HepG2 (cell line): ENCODE data around the gene RAB40A. TPM values are rescaled to one million over a fixed set of nuclear protein-coding genes. Genes with fewer than 3 reads are reported as not detected.

ENCODE experiments used
- ATAC-seq: fragments of 200-7000 bp; cut with Tn5 transposase; 3 replicates; pipeline ENCODE4 v1.9.1; 2020; ENCODE audit warnings: mild to moderate bottlenecking, moderate library complexity
- BruUV-seq: library from RNA; stranded (reverse); fragments of 400-500 nt; replicated peaks from 2 replicates; lab custom pipeline; 2021; lab: Mats Ljungman, UMichigan
- CTCF ChIA-PET: fragments of 300-600 bp; formaldehyde crosslinking; extraction: SDS; loops from one replicate; lab custom pipeline; 2021; ENCODE audit warnings: low total read pairs, inconsistent platforms, low intra/inter-chr PET ratio; lab: Yijun Ruan, JAX
- POLR2A ChIA-PET: fragments of 350-600 bp; sonication (Branson Sonifier 250); formaldehyde crosslinking; loops from one replicate; lab custom pipeline; 2020; ENCODE audit warnings: antibody characterized with exemption, inconsistent platforms; lab: Yijun Ruan, JAX
- DNase-seq: peaks from one replicate; pipeline ENCODE4 v3.0.0-alpha.2; 2015; ENCODE audit warnings: low spot score
- FAIRE-seq: peaks from 3 replicates; lab custom pipeline; 2011; peaks lifted over from hg19 to GRCh38; lab: Jason Lieb, UNC
- H2AFZ ChIP-seq: one replicate; pipeline ENCODE4 v1.6.1; 2011; ENCODE audit warnings: low read length, inconsistent platforms
- H3K27ac ChIP-seq: fragments of 300-600 bp; 3 replicates; pipeline ENCODE4 v1.8.0; 2011; ENCODE audit warnings: mixed run types, mild to moderate bottlenecking, mixed read lengths, low read length, inconsistent platforms; ENCODE audit not compliant: insufficient read depth; ENCODE audit errors: extremely low read length
- H3K27me3 ChIP-seq, 2 experiments: fragments of 200-600 bp in 1 of 2; 2 replicates in 1 of 2; 3 replicates in 1 of 2; pipeline versions ENCODE4 v1.6.0 to v1.8.0; 2011; ENCODE audit warnings: low read length in 2 of 2, mild to moderate bottlenecking in 2 of 2, moderate library complexity in 2 of 2, inconsistent platforms in 1 of 2; ENCODE audit not compliant: insufficient read depth in 2 of 2, control insufficient read depth in 1 of 2
- H3K36me3 ChIP-seq, 2 experiments: fragments of 200-600 bp in 1 of 2; replicated peaks in 1 of 2; 2 replicates in 1 of 2; 3 replicates in 1 of 2; pipeline versions ENCODE4 v1.5.1 to v1.8.0; 2011; ENCODE audit warnings: low read length in 2 of 2, inconsistent platforms in 1 of 2; ENCODE audit not compliant: insufficient read depth in 2 of 2, control insufficient read depth in 1 of 2
- H3K4me1 ChIP-seq: 2 replicates; pipeline ENCODE4 v1.5.1; 2012; ENCODE audit warnings: low read length, inconsistent platforms; ENCODE audit not compliant: insufficient read depth
- H3K4me2 ChIP-seq: 2 replicates; pipeline ENCODE4 v1.6.0; 2011; ENCODE audit warnings: low read depth, low read length, inconsistent platforms
- H3K4me3 ChIP-seq, 3 experiments: fragments of 200-600 bp in 1 of 3; sonication (generic), shearing (Covaris generic) in 1 of 3; replicated peaks in 1 of 3; 2 replicates each; pipeline ENCODE4 v1.5.1; 2011 to 2016; ENCODE audit warnings: low read length in 3 of 3, inconsistent platforms in 2 of 3, low read depth in 2 of 3, mild to moderate bottlenecking in 2 of 3, control low read depth in 1 of 3, mixed read lengths in 1 of 3; ENCODE audit not compliant: insufficient read depth in 1 of 3
- H3K79me2 ChIP-seq: one replicate; pipeline ENCODE4 v1.6.1; 2011; ENCODE audit warnings: low read length, inconsistent platforms; ENCODE audit not compliant: insufficient read depth
- H3K9ac ChIP-seq: 2 replicates; pipeline ENCODE4 v1.6.0; 2011; ENCODE audit warnings: mild to moderate bottlenecking, low read depth, low read length, inconsistent platforms; ENCODE audit not compliant: insufficient read depth
- H3K9me3 ChIP-seq: 2 replicates; pipeline ENCODE4 v1.5.1; 2012; ENCODE audit warnings: mild to moderate bottlenecking, low read length
- H4K20me1 ChIP-seq: 2 replicates; pipeline ENCODE4 v1.6.0; 2011; ENCODE audit warnings: inconsistent platforms, mild to moderate bottlenecking, low read length, moderate library complexity; ENCODE audit not compliant: insufficient read depth
- CEBPB ChIP-seq: IDR thresholded peaks from 2 replicates; pipeline ENCODE4 v1.6.1; 2011; ENCODE audit warnings: low read depth, low read length, improper control_type of control experiment, borderline replicate concordance
- FIP1L1 ChIP-seq: fragments of 200-400 bp; formaldehyde crosslinking; IDR thresholded peaks from 2 replicates; pipeline ENCODE4 v1.6.1; 2018; ENCODE audit warnings: low read depth, mild to moderate bottlenecking, low read length, moderate library complexity, borderline replicate concordance; ENCODE audit not compliant: insufficient read depth
- FOXA3 ChIP-seq: IDR thresholded peaks from 2 replicates; pipeline ENCODE4 v1.6.1; 2016; ENCODE audit warnings: missing genetic modification reagents, missing compliant biosample characterization
- GLI4 ChIP-seq: sonication (generic); formaldehyde crosslinking; IDR thresholded peaks from 2 replicates; pipeline ENCODE4 v1.5.1; 2020; ENCODE audit warnings: missing genetic modification reagents, mild to moderate bottlenecking, moderate library complexity, borderline replicate concordance
- JUN ChIP-seq: sonication (generic); formaldehyde crosslinking; IDR thresholded peaks from 2 replicates; pipeline ENCODE4 v1.4.0; 2020; ENCODE audit warnings: mild to moderate bottlenecking, missing genetic modification reagents
- KDM5B ChIP-seq: sonication (generic); formaldehyde crosslinking; IDR thresholded peaks from 2 replicates; pipeline ENCODE4 v1.4.0; 2020; ENCODE audit warnings: missing genetic modification reagents, mild to moderate bottlenecking, borderline replicate concordance
- KLF11 ChIP-seq: IDR thresholded peaks from 2 replicates; pipeline ENCODE4 v1.6.1; 2016; ENCODE audit warnings: missing compliant biosample characterization
- NFYB ChIP-seq: sonication (generic); formaldehyde crosslinking; IDR thresholded peaks from 2 replicates; pipeline ENCODE4 v1.4.0; 2020; ENCODE audit warnings: missing genetic modification reagents
- SCMH1 ChIP-seq: sonication (generic); formaldehyde crosslinking; IDR thresholded peaks from 2 replicates; pipeline ENCODE4 v1.9.0; 2021; ENCODE audit warnings: missing genetic modification reagents, mild to moderate bottlenecking, borderline replicate concordance
- U2AF2 ChIP-seq: fragments of 200-400 bp; formaldehyde crosslinking; IDR thresholded peaks from 2 replicates; pipeline ENCODE4 v1.6.1; 2017; ENCODE audit warnings: low read depth, mild to moderate bottlenecking, low read length
- YEATS2 ChIP-seq: sonication (generic); formaldehyde crosslinking; IDR thresholded peaks from 2 replicates; pipeline ENCODE4 v1.4.0; 2020; ENCODE audit warnings: missing genetic modification reagents, borderline replicate concordance
- ZBTB7B ChIP-seq: sonication (generic); formaldehyde crosslinking; IDR thresholded peaks from 2 replicates; pipeline ENCODE4 v1.4.0; 2020; ENCODE audit warnings: missing genetic modification reagents
- ZMYM3 ChIP-seq: sonication (generic); formaldehyde crosslinking; IDR thresholded peaks from 2 replicates; pipeline ENCODE4 v1.5.1; 2020; ENCODE audit warnings: mild to moderate bottlenecking, missing genetic modification reagents
- ZNF180 ChIP-seq: sonication (generic); formaldehyde crosslinking; IDR thresholded peaks from 2 replicates; pipeline ENCODE4 v1.4.0; 2020; ENCODE audit warnings: low read depth, missing genetic modification reagents, borderline replicate concordance
- ZNF281 ChIP-seq: sonication (generic); formaldehyde crosslinking; IDR thresholded peaks from 2 replicates; pipeline ENCODE4 v1.4.0; 2020; ENCODE audit warnings: missing genetic modification reagents, borderline replicate concordance
- ZNF326 ChIP-seq: sonication (generic); formaldehyde crosslinking; IDR thresholded peaks from 2 replicates; pipeline ENCODE4 v1.4.0; 2020; ENCODE audit warnings: missing genetic modification reagents, borderline replicate concordance
- ZNF367 ChIP-seq: sonication (generic); formaldehyde crosslinking; IDR thresholded peaks from 2 replicates; pipeline ENCODE4 v1.4.0; 2020; ENCODE audit warnings: missing genetic modification reagents, borderline replicate concordance
- ZNF468 ChIP-seq: sonication (generic); formaldehyde crosslinking; IDR thresholded peaks from 2 replicates; pipeline ENCODE4 v1.8.0; 2022; ENCODE audit warnings: mild to moderate bottlenecking, moderate library complexity, missing genetic modification reagents
- ZNF557 ChIP-seq: sonication (generic); formaldehyde crosslinking; IDR thresholded peaks from 2 replicates; pipeline ENCODE4 v1.4.0; 2020; ENCODE audit warnings: missing genetic modification reagents
- ZNF598 ChIP-seq: sonication (generic); formaldehyde crosslinking; IDR thresholded peaks from 2 replicates; pipeline ENCODE4 v1.5.1; 2020; ENCODE audit warnings: mild to moderate bottlenecking, missing genetic modification reagents, borderline replicate concordance
- WGBS: methylation state at CpG from one replicate; pipeline ENCODE4 v1.1.6; 2017; ENCODE audit warnings: low lambda C conversion rate; 5-methylcytosine and 5-hydroxymethylcytosine counted together
- in situ Hi-C: cut with HindIII; loops from 2 replicates; pipeline ENCODE4 v1.10.0; 2017; ENCODE audit warnings: low pct_unique_long_range_greater_than_20kb; ENCODE audit not compliant: extremely low pct_ligation_motif_present
- intact Hi-C: fragments of 100-400 bp; cut with micrococcal nuclease; formaldehyde crosslinking; loops from one replicate; pipeline ENCODE4 v1.10.0; 2022; ENCODE audit not compliant: unreplicated experiment
- polyA plus RNA-seq, 8 experiments: library from polyadenylated mRNA; depleted of rRNA in 3 of 8; stranded (reverse) in 7 of 8; unstranded in 1 of 8; fragments of >200 nt; fragmentation: Illumina TruSeq in 4 of 8; extraction: Trizol in 4 of 8; gene quantifications; 2 replicates each; pipeline versions ENCODE4 v1.2.1 to v1.2.3, GENCODE V29; 2011 to 2016; ENCODE audit warnings: low read depth in 4 of 8, missing spikeins in 1 of 8, mixed read lengths in 1 of 8; ENCODE audit not compliant: insufficient read depth in 1 of 8
- total RNA-seq, 5 experiments: library from RNA; depleted of rRNA; stranded (reverse); fragments of >200 nt; fragmentation: Illumina TruSeq; extraction: Trizol; gene quantifications; 2 replicates each; pipeline ENCODE4 v1.2.3, GENCODE V29; 2016; ENCODE audit warnings: low read depth in 1 of 5

The RAB40A gene
- total and polyA plus RNA-seq, 2 of the 13 experiments (the other 11 are each of a cell fraction or from before 2014, with no cell fraction given), result 0.11 TPM; not detected in 1

- in situ Hi-C loops, result loop anchor here (10.0 to 25.0 kb wide), 2 partner anchors 123 to 256 kb away; partner anchors contain the start of gene BEX4
- Histone ChIP-seq H3K9me3 (no peaks in the 10 kb centered on the region), H3K4me1 (no peaks in the 10 kb centered on the region; the same call in 1 of the 2 replicates), H3K9ac (no peak overlapping the region), H3K4me2 (no peak overlapping the region), H3K36me3 (no peaks in the 10 kb centered on the region), H4K20me1 (no peaks in the 10 kb centered on the region), H3K27ac (no peak overlapping the region), H3K27me3 (no peaks in the 10 kb centered on the region), H3K4me3 (no peak overlapping the region), H3K79me2 (no peaks in the 10 kb centered on the region), H2AFZ (no peak overlapping the region)
- CTCF ChIA-PET, result no interaction called here
- ATAC-seq, result no peak
- 29% methylated on average over 2 of the region's 2 CpGs for WGBS
- intact Hi-C loops, result no loop called here
- FAIRE-seq, result no peak
- no peak for DNase-seq
- POLR2A ChIA-PET, result no interaction called here
- TF ChIP-seq JUN (CRISPR knock-in tag) (no peak), GLI4 (no peak), FOXA3 (CRISPR knock-in tag) (no peak), SCMH1 (CRISPR knock-in tag) (no peak), ZNF180 (CRISPR knock-in tag) (no peak), NFYB (CRISPR knock-in tag) (no peak), ZBTB7B (CRISPR knock-in tag) (no peak), CEBPB (no peak), ZNF557 (CRISPR knock-in tag) (no peak), ZNF326 (CRISPR knock-in tag) (no peak), KLF11 (CRISPR knock-in tag) (no peak), ZNF468 (CRISPR knock-in tag) (no peak), FIP1L1 (no peak), YEATS2 (CRISPR knock-in tag) (no peak), KDM5B (CRISPR knock-in tag) (no peak), U2AF2 (no peak), ZNF281 (no peak), ZNF598 (CRISPR knock-in tag) (no peak), ZNF367 (CRISPR knock-in tag) (no peak), ZMYM3 (CRISPR knock-in tag) (no peak)
- no TSS peak for BruUV-seq
These were observed 51.4 kb downstream of the RAB40A start for GRCh38 chrX:103467887-103468286.
